Breast epithelium (tissue), 4 donors: ENCODE data around the gene ZAR1L. TPM values are rescaled to one million over a fixed set of nuclear protein-coding genes. Genes with fewer than 3 reads are reported as not detected.

ENCODE experiments used
- DNase-seq, 2 donors: peaks; one replicate each; pipeline ENCODE4 v3.0.0-alpha.2; 2019; ENCODE audit warnings: low spot score in 2 of 2
- H3K27ac ChIP-seq, 2 donors: fragments of 200-600 bp; sonication (generic) in 1 of 2; one replicate each; pipeline ENCODE4 v1.5.1; 2016 to 2019; ENCODE audit warnings: mild to moderate bottlenecking in 1 of 2
- H3K27me3 ChIP-seq, 2 donors: fragments of 200-600 bp; sonication (generic) in 1 of 2; one replicate each; pipeline versions ENCODE4 v1.5.1 to v1.6.0; 2017 to 2019; ENCODE audit warnings: control low read depth in 1 of 2, mild to moderate bottlenecking in 1 of 2
- H3K36me3 ChIP-seq: fragments of 200-600 bp; one replicate; pipeline ENCODE4 v1.5.1; 2019
- H3K4me1 ChIP-seq, 2 donors: fragments of 200-600 bp; sonication (generic); one replicate each; pipeline ENCODE4 v1.5.1; 2016 to 2019; ENCODE audit warnings: control low read depth in 1 of 2
- H3K4me3 ChIP-seq, 3 donors: fragments of 200-600 bp; sonication (generic); 1 replicate in 2 of 3; 2 replicates in 1 of 3; pipeline ENCODE4 v1.5.1; 2016 to 2019; ENCODE audit warnings: mild to moderate bottlenecking in 3 of 3, moderate library complexity in 2 of 3
- H3K9me3 ChIP-seq, 2 donors: fragments of 200-600 bp; sonication (generic) in 1 of 2; one replicate each; pipeline ENCODE4 v1.5.1; 2016 to 2019; ENCODE audit warnings: control low read depth in 1 of 2
- CTCF ChIP-seq, 3 donors: fragments of 450-650 bp; IDR thresholded peaks; one replicate each; pipeline ENCODE4 v1.5.1; 2016 to 2017; ENCODE audit warnings: antibody characterized with exemption in 3 of 3, mild to moderate bottlenecking in 3 of 3, moderate library complexity in 3 of 3
- POLR2A ChIP-seq: fragments of 450-650 bp; IDR thresholded peaks from one replicate; pipeline ENCODE4 v1.6.1; 2016; ENCODE audit warnings: antibody characterized with exemption, mild to moderate bottlenecking, moderate library complexity
- POLR2AphosphoS5 ChIP-seq, 3 donors: sonication (generic); formaldehyde crosslinking; IDR thresholded peaks; one replicate each; pipeline ENCODE4 v1.6.1; 2017; ENCODE audit warnings: antibody characterized with exemption in 3 of 3
- intact Hi-C: fragments of 100-400 bp; cut with DNase I; formaldehyde crosslinking; loops from one replicate; pipeline ENCODE4 v1.15.1; 2023; ENCODE audit warnings: low total_unique reads
- total RNA-seq, 3 donors: library from RNA; depleted of rRNA; stranded (reverse); fragments of >200 nt; gene quantifications; one replicate each; pipeline ENCODE4 v1.1.0, GENCODE V29; 2016

The ZAR1L gene
- total RNA-seq, 3 donors from 2014 or later, result not detected

GRCh38 chr13:32300920-32301319 is 14.2 kb downstream of the ZAR1L start:
- Histone ChIP-seq H3K27ac (no peak overlapping the region), H3K4me3 (no peak overlapping the region), H3K27me3 (no peaks in the 10 kb centered on the region), H3K36me3 (no peaks in the 10 kb centered on the region), H3K9me3 (no peaks in the 10 kb centered on the region), H3K4me1 (no peaks in the 10 kb centered on the region)
- TF ChIP-seq POLR2A (no peak), CTCF (IDR thresholded peaks at IDR 0.05) (no peak), POLR2AphosphoS5 (IDR thresholded peaks at IDR 0.05) (no peak)
- intact Hi-C loops, result no loop called here
- no peak for DNase-seq

GRCh38 chr13:32300406-32300805 is 14.8 kb downstream of the ZAR1L start:
- Histone ChIP-seq H3K27ac (no peak overlapping the region), H3K4me3 (no peak overlapping the region), H3K27me3 (no peaks in the 10 kb centered on the region), H3K36me3 (no peaks in the 10 kb centered on the region), H3K9me3 (no peaks in the 10 kb centered on the region), H3K4me1 (no peaks in the 10 kb centered on the region)
- intact Hi-C loops, result no loop called here
- DNase-seq, result no peak
- TF ChIP-seq POLR2A, result no peak
- TF ChIP-seq POLR2AphosphoS5 (IDR thresholded peaks at IDR 0.05), result no peak

GRCh38 chr13:32299893-32300292 is 15.3 kb downstream of the ZAR1L start:
- DNase-seq, result no peak
- TF ChIP-seq POLR2AphosphoS5 (IDR thresholded peaks at IDR 0.05), result no peak
- TF ChIP-seq POLR2A, result no peak
- no peak for TF ChIP-seq CTCF (IDR thresholded peaks at IDR 0.05)
- Histone ChIP-seq H3K27ac (no peak overlapping the region), H3K9me3 (no peaks in the 10 kb centered on the region), H3K36me3 (no peaks in the 10 kb centered on the region), H3K27me3 (no peaks in the 10 kb centered on the region), H3K4me1 (no peaks in the 10 kb centered on the region), H3K4me3 (no peak overlapping the region)
- intact Hi-C loops, result no loop called here

- intact Hi-C loops, result no loop called here
- Histone ChIP-seq H3K27me3 (no peaks in the 10 kb centered on the region), H3K36me3 (no peaks in the 10 kb centered on the region), H3K4me1 (no peaks in the 10 kb centered on the region), H3K4me3 (no peak overlapping the region), H3K27ac (no peak overlapping the region), H3K9me3 (no peaks in the 10 kb centered on the region)
- DNase-seq, result no peak
- TF ChIP-seq CTCF (IDR thresholded peaks at IDR 0.05), result no peak
- TF ChIP-seq POLR2A, result no peak
- TF ChIP-seq POLR2AphosphoS5 (IDR thresholded peaks at IDR 0.05), result no peak
Observed at GRCh38 chr13:32298695-32299094, 16.5 kb downstream of the ZAR1L start.

GRCh38 chr13:32297206-32297605 is 18.0 kb downstream of the ZAR1L start:
- Histone ChIP-seq H3K36me3 (no peaks in the 10 kb centered on the region), H3K27me3 (no peaks in the 10 kb centered on the region), H3K27ac (no peak overlapping the region), H3K4me3 (no peak overlapping the region), H3K9me3 (no peaks in the 10 kb centered on the region), H3K4me1 (no peaks in the 10 kb centered on the region)
- DNase-seq, result no peak
- intact Hi-C loops, result no loop called here
- TF ChIP-seq POLR2A (no peak), POLR2AphosphoS5 (IDR thresholded peaks at IDR 0.05) (no peak), CTCF (IDR thresholded peaks at IDR 0.05) (no peak)

- H3K36me3 ChIP-seq, result no peaks in the 10 kb centered on the region
- TF ChIP-seq POLR2AphosphoS5 (IDR thresholded peaks at IDR 0.05) (no peak), POLR2A (no peak), CTCF (IDR thresholded peaks at IDR 0.05) (no peak)
- intact Hi-C loops, result no loop called here
- no peak for DNase-seq
- H3K9me3 ChIP-seq, result no peaks in the 10 kb centered on the region
- no peak overlapping the region for H3K4me3 ChIP-seq
- no peaks in the 10 kb centered on the region for H3K27me3 ChIP-seq
- peaks cover 0 to 12% of the 10 kb centered on the region in 2 donors for H3K4me1 ChIP-seq
- H3K27ac ChIP-seq, result peak overlapping the region; percentile 76 to 82
Observed at GRCh38 chr13:32285633-32285965, 29.6 kb downstream of the ZAR1L start.
